Stimulated activated CD4-positive, alpha-beta T cell treated with anti-CD3 and anti-CD28 coated beads, TNF-alpha, amount 100 ng/mL, for 1 hour (primary cell): ENCODE data around the gene ZNF609.

Experiments used
- DNase-seq, 3 donors: peaks; one replicate each; pipeline ENCODE4 v3.0.0-alpha.2; 2020; ENCODE audit warnings: low read depth in 3 of 3, low spot score in 1 of 3

Gene ZNF609

GRCh38 chr15:64712353-64712752 is 252.0 kb downstream of the ZNF609 start:
- no peak for DNase-seq

GRCh38 chr15:64713592-64713991 is 253.2 kb downstream of the ZNF609 start:
- no peak for DNase-seq

GRCh38 chr15:64716452-64716851 is 256.1 kb downstream of the ZNF609 start:
- no peak for DNase-seq

GRCh38 chr15:64717130-64717529 is 256.8 kb downstream of the ZNF609 start:
- no peak for DNase-seq

- DNase-seq = no peak
Measured at GRCh38 chr15:64717735-64718495, 257.5 kb downstream of the ZNF609 start.

GRCh38 chr15:64720188-64720587 is 259.8 kb downstream of the ZNF609 start:
- no peak for DNase-seq

GRCh38 chr15:64730151-64730550 is 269.8 kb downstream of the ZNF609 start:
- no peak for DNase-seq

GRCh38 chr15:64731012-64731804 is 270.8 kb downstream of the ZNF609 start:
- DNase-seq = peak; percentile 64 to 85 (median 75)

- no peak for DNase-seq
Measured at GRCh38 chr15:64731805-64732151, 271.4 kb downstream of the ZNF609 start.

GRCh38 chr15:64732156-64732860 is 271.9 kb downstream of the ZNF609 start:
- no peak for DNase-seq
